Liver (tissue), 9 donors: Measurements from ENCODE around the gene ADAMTS15. TPM values are rescaled to one million over a fixed set of nuclear protein-coding genes. Genes with fewer than 3 reads are reported as not detected.

Experiments
- DNase-seq: peaks from one replicate; pipeline ENCODE4 v3.0.0-alpha.2; 2017; ENCODE audit warnings: low spot score
- H3K27ac ChIP-seq, 2 donors: one replicate each; pipeline ENCODE4 v1.7.0; 2013; ENCODE audit warnings: inconsistent platforms in 2 of 2, low read length in 2 of 2, control low read depth in 1 of 2, low read depth in 1 of 2, mild to moderate bottlenecking in 1 of 2
- H3K27me3 ChIP-seq, 4 donors: one replicate each; pipeline versions ENCODE4 v1.6.1 to v1.7.0; 2013; ENCODE audit warnings: low read length in 3 of 4, inconsistent platforms in 1 of 4, mild to moderate bottlenecking in 1 of 4, moderate library complexity in 1 of 4; ENCODE audit not compliant: control insufficient read depth in 4 of 4, insufficient read depth in 4 of 4
- H3K36me3 ChIP-seq, 4 donors: one replicate each; pipeline versions ENCODE4 v1.6.1 to v1.7.0; 2013; ENCODE audit warnings: low read length in 3 of 4, mild to moderate bottlenecking in 3 of 4, low read depth in 1 of 4, moderate library complexity in 1 of 4; ENCODE audit not compliant: control insufficient read depth in 4 of 4, insufficient read depth in 3 of 4
- H3K4me1 ChIP-seq, 4 donors: one replicate each; pipeline versions ENCODE4 v1.6.1 to v1.7.0; 2013; ENCODE audit warnings: low read length in 3 of 4, mild to moderate bottlenecking in 3 of 4, moderate library complexity in 1 of 4; ENCODE audit not compliant: control insufficient read depth in 4 of 4, insufficient read depth in 4 of 4
- H3K4me3 ChIP-seq, 3 donors: one replicate each; pipeline versions ENCODE4 v1.6.1 to v1.7.0; 2013; ENCODE audit warnings: low read length in 3 of 3, control low read depth in 1 of 3, low read depth in 1 of 3, mild to moderate bottlenecking in 1 of 3
- H3K9ac ChIP-seq, 2 donors: one replicate each; pipeline ENCODE4 v1.7.0; 2013; ENCODE audit warnings: low read length in 2 of 2, mild to moderate bottlenecking in 2 of 2, moderate library complexity in 2 of 2, control low read depth in 1 of 2, low read depth in 1 of 2
- H3K9me3 ChIP-seq, 4 donors: one replicate each; pipeline versions ENCODE4 v1.6.1 to v1.7.0; 2013; ENCODE audit warnings: low read length in 3 of 4; ENCODE audit not compliant: control insufficient read depth in 4 of 4
- CTCF ChIP-seq: fragments of 150-350 bp; IDR thresholded peaks from 2 replicates; pipeline ENCODE4 v1.5.1; 2017; ENCODE audit warnings: improper control_type of control experiment, low read depth, low read length; ENCODE audit not compliant: missing input control
- EGR1 ChIP-seq, 2 donors: IDR thresholded peaks; 2 replicates each; pipeline ENCODE4 v1.6.1; 2016 to 2018; ENCODE audit warnings: antibody characterized with exemption in 2 of 2, low read depth in 2 of 2
- FOXA1 ChIP-seq: IDR thresholded peaks from 2 replicates; pipeline ENCODE4 v1.6.1; 2016; ENCODE audit warnings: antibody characterized with exemption
- FOXA2 ChIP-seq: IDR thresholded peaks from 2 replicates; pipeline ENCODE4 v1.6.1; 2016; ENCODE audit warnings: antibody characterized with exemption
- GABPA ChIP-seq, 2 donors: IDR thresholded peaks in 1 of 2; conservative IDR thresholded peaks in 1 of 2; 2 replicates each; pipeline ENCODE4 v1.6.1; 2016; ENCODE audit warnings: antibody characterized with exemption in 2 of 2, mild to moderate bottlenecking in 1 of 2, moderate library complexity in 1 of 2
- HNF4A ChIP-seq, 2 donors: conservative IDR thresholded peaks; 2 replicates each; pipeline ENCODE4 v1.6.1; 2016; ENCODE audit warnings: antibody characterized with exemption in 2 of 2, mild to moderate bottlenecking in 2 of 2
- HNF4G ChIP-seq: IDR thresholded peaks from 2 replicates; pipeline ENCODE4 v1.6.1; 2016; ENCODE audit warnings: antibody characterized with exemption
- JUND ChIP-seq, 2 donors: IDR thresholded peaks; 2 replicates each; pipeline ENCODE4 v1.6.1; 2016; ENCODE audit warnings: antibody characterized with exemption in 2 of 2
- NR2F2 ChIP-seq: IDR thresholded peaks from 2 replicates; pipeline ENCODE4 v1.6.1; 2016; ENCODE audit warnings: antibody characterized with exemption
- RAD21 ChIP-seq, 2 donors: IDR thresholded peaks; 2 replicates each; pipeline ENCODE4 v1.6.1; 2016; ENCODE audit warnings: antibody characterized with exemption in 2 of 2, mild to moderate bottlenecking in 2 of 2
- SP1 ChIP-seq: IDR thresholded peaks from 2 replicates; pipeline ENCODE4 v1.6.1; 2018; ENCODE audit warnings: antibody characterized with exemption, mild to moderate bottlenecking
- TAF1 ChIP-seq: conservative IDR thresholded peaks from 2 replicates; pipeline ENCODE4 v1.6.1; 2016; ENCODE audit warnings: antibody characterized with exemption, mild to moderate bottlenecking
- YY1 ChIP-seq: IDR thresholded peaks from 2 replicates; pipeline ENCODE4 v1.6.1; 2016; ENCODE audit warnings: antibody characterized with exemption, mild to moderate bottlenecking
- ZBTB33 ChIP-seq: IDR thresholded peaks from 2 replicates; pipeline ENCODE4 v1.6.1; 2016; ENCODE audit warnings: antibody characterized with exemption
- WGBS: extraction: QIAGEN DNeasy Blood & Tissue Kit; methylation state at CpG from one replicate; pipeline ENCODE4 v1.1.7; 2013; 5-methylcytosine and 5-hydroxymethylcytosine counted together
- polyA plus RNA-seq, 2 donors: library from polyadenylated mRNA; stranded (reverse) in 1 of 2; unstranded in 1 of 2; fragments of 200-250 nt in 1 of 2; fragments of >200 nt in 1 of 2; fragmentation: Nextera tagmentation in 1 of 2; extraction: Ambion mirVana in 1 of 2; gene quantifications; one replicate each; pipeline versions ENCODE4 v1.2.1 to v1.2.3, GENCODE V29; 2013 to 2015
- total RNA-seq, 2 donors: library from RNA; depleted of rRNA; stranded (reverse); fragments of >200 nt; gene quantifications; one replicate each; pipeline ENCODE4 v1.2.3, GENCODE V29; 2014
- TF ChIP-seq, protein P1 (sequence below): IDR thresholded peaks from 2 replicates; pipeline ENCODE4 v1.6.1; 2016; ENCODE audit warnings: antibody characterized with exemption
- TF ChIP-seq, protein P2 (sequence below): IDR thresholded peaks from 2 replicates; pipeline ENCODE4 v1.6.1; 2016; ENCODE audit warnings: antibody characterized with exemption
- TF ChIP-seq, protein P3 (sequence below): IDR thresholded peaks from 2 replicates; pipeline ENCODE4 v1.6.1; 2016; ENCODE audit warnings: antibody characterized with exemption, mild to moderate bottlenecking
- donor health status: healthy.
- donor health status: healthy.
- donor health status: healthy.
- donor health status: healthy.
- donor health status: healthy.

Gene ADAMTS15
- total and polyA plus RNA-seq, 4 donors: 0.06 to 1.3 (median 0.77) TPM

GRCh38 chr11:130516554-130517505 is 68.4 kb downstream of the ADAMTS15 start:
- Histone ChIP-seq H3K4me3 (no peak overlapping the region), H3K27ac (no peak overlapping the region), H3K9me3 (no peaks in the 10 kb centered on the region), H3K27me3 (no peaks in the 10 kb centered on the region), H3K36me3 (no peaks in the 10 kb centered on the region), H3K9ac (no peak overlapping the region), H3K4me1 (no peaks in the 10 kb centered on the region)
- no peak for DNase-seq
- WGBS: 89% methylated on average over 10 of the region's 10 CpGs
- TF ChIP-seq RAD21 (IDR thresholded peaks at IDR 0.05) (no peak), EGR1 (IDR thresholded peaks at IDR 0.05; ENCODE audit: low read depth in 2 of 2) (no peak), GABPA (IDR thresholded peaks at IDR 0.05 in 1 of 2, conservative IDR thresholded peaks at IDR 0.05 in 1 of 2) (no peak), JUND (IDR thresholded peaks at IDR 0.05) (no peak), HNF4A (conservative IDR thresholded peaks at IDR 0.05) (no peak), TAF1 (no peak), FOXA2 (no peak), HNF4G (no peak), YY1 (no peak)
- TF ChIP-seq, protein P1, sequence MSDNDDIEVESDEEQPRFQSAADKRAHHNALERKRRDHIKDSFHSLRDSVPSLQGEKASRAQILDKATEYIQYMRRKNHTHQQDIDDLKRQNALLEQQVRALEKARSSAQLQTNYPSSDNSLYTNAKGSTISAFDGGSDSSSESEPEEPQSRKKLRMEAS: no peak
- TF ChIP-seq, protein P2, sequence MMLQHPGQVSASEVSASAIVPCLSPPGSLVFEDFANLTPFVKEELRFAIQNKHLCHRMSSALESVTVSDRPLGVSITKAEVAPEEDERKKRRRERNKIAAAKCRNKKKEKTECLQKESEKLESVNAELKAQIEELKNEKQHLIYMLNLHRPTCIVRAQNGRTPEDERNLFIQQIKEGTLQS: no peak

DNA sequence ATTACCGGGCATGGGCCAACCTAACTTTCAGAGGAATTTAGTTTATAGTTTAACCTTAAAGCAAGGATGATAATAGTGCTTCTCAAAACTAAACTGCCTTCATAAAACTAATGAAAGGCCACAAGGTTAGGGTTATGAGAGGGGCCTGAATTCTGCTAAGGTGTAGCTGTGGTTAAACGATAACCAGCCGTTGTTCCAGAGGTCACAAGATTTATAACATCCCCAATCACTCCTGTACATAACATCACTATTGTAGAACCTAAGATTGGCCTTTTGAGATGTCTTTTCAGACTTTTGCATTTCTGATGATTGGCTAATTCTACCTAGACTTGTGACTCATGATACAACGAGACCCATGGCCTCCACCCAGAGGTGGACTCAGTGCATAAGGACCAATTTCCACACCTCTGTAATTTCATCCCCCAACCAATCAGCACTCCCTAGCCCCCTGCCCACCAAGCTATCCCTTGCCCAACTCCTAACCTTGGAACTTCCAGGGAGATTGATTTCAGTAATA is 69.8 kb downstream of the ADAMTS15 start:
- no peaks in the 10 kb centered on the region for H3K36me3 ChIP-seq
- H3K9ac ChIP-seq: no peak overlapping the region
- no peak overlapping the region for H3K4me3 ChIP-seq
- H3K27ac ChIP-seq: no peak overlapping the region
- WGBS: 88% methylated on average over 4 of the region's 4 CpGs
- no peaks in the 10 kb centered on the region for H3K27me3 ChIP-seq
- no peak for DNase-seq
- no peaks in the 10 kb centered on the region for H3K9me3 ChIP-seq
- TF ChIP-seq FOXA2 (no peak), FOXA1 (no peak), ZBTB33 (no peak), GABPA (IDR thresholded peaks at IDR 0.05 in 1 of 2, conservative IDR thresholded peaks at IDR 0.05 in 1 of 2) (no peak), HNF4G (no peak), CTCF (no peak), NR2F2 (no peak), YY1 (no peak), JUND (IDR thresholded peaks at IDR 0.05) (no peak), SP1 (no peak)
- TF ChIP-seq, protein P2: no peak
- TF ChIP-seq, protein P3, sequence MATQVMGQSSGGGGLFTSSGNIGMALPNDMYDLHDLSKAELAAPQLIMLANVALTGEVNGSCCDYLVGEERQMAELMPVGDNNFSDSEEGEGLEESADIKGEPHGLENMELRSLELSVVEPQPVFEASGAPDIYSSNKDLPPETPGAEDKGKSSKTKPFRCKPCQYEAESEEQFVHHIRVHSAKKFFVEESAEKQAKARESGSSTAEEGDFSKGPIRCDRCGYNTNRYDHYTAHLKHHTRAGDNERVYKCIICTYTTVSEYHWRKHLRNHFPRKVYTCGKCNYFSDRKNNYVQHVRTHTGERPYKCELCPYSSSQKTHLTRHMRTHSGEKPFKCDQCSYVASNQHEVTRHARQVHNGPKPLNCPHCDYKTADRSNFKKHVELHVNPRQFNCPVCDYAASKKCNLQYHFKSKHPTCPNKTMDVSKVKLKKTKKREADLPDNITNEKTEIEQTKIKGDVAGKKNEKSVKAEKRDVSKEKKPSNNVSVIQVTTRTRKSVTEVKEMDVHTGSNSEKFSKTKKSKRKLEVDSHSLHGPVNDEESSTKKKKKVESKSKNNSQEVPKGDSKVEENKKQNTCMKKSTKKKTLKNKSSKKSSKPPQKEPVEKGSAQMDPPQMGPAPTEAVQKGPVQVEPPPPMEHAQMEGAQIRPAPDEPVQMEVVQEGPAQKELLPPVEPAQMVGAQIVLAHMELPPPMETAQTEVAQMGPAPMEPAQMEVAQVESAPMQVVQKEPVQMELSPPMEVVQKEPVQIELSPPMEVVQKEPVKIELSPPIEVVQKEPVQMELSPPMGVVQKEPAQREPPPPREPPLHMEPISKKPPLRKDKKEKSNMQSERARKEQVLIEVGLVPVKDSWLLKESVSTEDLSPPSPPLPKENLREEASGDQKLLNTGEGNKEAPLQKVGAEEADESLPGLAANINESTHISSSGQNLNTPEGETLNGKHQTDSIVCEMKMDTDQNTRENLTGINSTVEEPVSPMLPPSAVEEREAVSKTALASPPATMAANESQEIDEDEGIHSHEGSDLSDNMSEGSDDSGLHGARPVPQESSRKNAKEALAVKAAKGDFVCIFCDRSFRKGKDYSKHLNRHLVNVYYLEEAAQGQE: no peak
- H3K4me1 ChIP-seq: no peaks in the 10 kb centered on the region
